DOHH2 (cell line): ENCODE measurements around the gene ABCA4.

ENCODE experiments used
- CTCF ChIP-seq: fragments of 200-600 bp; sonication (generic); IDR thresholded peaks from one replicate; pipeline ENCODE4 v1.5.1; 2014; ENCODE audit warnings: antibody characterized with exemption, mild to moderate bottlenecking, low read depth, low read length; ENCODE audit not compliant: poor library complexity, severe bottlenecking
- EZH2phosphoT487 ChIP-seq: fragments of 200-600 bp; sonication (generic); IDR thresholded peaks from 2 replicates; pipeline ENCODE4 v1.6.1; 2017; ENCODE audit warnings: borderline replicate concordance, mild to moderate bottlenecking, antibody characterized with exemption, low read length, moderate library complexity, mixed read lengths

DNA sequence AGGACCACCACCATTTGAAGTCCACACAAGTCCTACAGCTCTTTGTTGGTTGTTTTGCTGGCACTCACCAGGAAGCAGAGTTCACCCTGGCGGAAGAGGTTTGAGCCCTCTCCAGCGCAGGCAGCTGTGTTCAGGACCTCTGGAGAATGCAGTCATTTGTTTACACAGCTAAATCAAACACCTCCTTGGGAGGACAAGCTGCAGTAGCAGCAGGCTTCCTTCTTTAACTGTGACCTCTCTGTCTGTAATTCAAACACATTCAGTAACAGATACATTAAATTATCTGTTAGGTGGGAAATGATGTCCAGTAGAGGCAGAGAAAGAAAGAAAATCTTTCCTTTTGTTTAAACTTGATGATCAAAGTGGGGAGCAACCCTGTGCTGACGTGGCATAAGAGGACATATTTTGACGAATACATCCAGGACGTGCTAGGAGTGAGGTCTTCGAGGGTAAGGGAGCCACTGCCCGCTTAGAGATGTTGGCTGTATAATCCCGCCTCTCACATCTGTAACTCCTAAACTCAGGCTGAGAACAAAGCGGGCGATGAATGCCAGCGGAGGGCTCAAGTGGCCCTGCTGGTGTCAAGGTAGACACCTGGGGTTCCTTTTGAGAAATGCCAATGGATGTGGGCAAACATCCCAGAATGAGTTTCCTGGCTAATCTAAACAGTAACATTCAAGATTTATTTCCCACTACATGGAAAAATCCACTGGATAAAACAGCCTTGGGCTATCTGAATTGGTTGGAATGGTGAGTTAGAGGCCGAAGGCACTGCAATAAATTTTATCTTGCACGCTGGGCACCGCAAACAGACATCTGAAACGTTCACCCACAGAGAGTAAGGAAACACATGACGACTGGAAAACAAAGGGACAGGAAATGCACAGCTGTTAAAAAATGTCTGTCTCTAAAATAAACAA lies 51.7 kb downstream of the ABCA4 start:
- TF ChIP-seq CTCF, result no peak
- TF ChIP-seq EZH2phosphoT487, result no peak
